ENCODE measurements around the gene LRP1B. TPM values are rescaled to one million over a fixed set of nuclear protein-coding genes. Genes with fewer than 3 reads are reported as not detected.

LRP1B gene
- total RNA-seq, 3 donors from 2014 or later: 2.3 to 29.8 (median 21.8) TPM

GRCh38 chr2:142144547-142144946 lies 13.7 kb upstream of the LRP1B start:
- no peak for TF ChIP-seq POLR2AphosphoS5 (IDR thresholded peaks at IDR 0.05)
- TF ChIP-seq POLR2A (IDR thresholded peaks at IDR 0.05): no peak
- TF ChIP-seq CTCF (IDR thresholded peaks at IDR 0.05): no peak
- H3K4me3 ChIP-seq: no peak overlapping the region
- H3K27ac ChIP-seq: no peak overlapping the region
- H3K27me3 ChIP-seq: no peaks in the 10 kb centered on the region
- H3K36me3 ChIP-seq: no peaks in the 10 kb centered on the region
- H3K4me1 ChIP-seq: no peaks in the 10 kb centered on the region
- intact Hi-C loops (cut with DNase I; ENCODE audit: low total_unique reads): no loop called here
- no peak for DNase-seq (ENCODE audit: low spot score in 2 of 2)
- H3K9me3 ChIP-seq: no peaks in the 10 kb centered on the region

DNA sequence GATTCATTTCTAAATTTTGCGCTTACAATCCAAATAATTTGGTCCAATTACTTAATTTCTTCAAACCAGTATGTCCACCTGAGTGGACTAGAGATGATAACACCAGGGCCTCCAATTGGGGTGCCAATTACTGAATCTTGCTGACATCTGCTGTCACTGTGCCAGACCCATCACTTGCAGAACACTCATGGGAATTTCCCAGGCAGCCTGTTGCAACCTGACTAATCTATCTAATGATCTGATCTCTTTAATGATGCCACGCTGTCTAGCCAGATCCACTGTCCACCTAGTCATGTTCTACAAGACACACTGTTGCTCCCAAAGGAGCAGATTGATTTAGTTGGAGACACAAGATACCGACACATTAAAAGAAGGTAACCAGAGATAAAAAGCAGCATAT lies 11.8 kb upstream of the LRP1B start:
- intact Hi-C loops (cut with DNase I; ENCODE audit: low total_unique reads): no loop called here
- TF ChIP-seq POLR2AphosphoS5 (IDR thresholded peaks at IDR 0.05) (no peak), POLR2A (IDR thresholded peaks at IDR 0.05) (no peak), CTCF (IDR thresholded peaks at IDR 0.05) (no peak)
- Histone ChIP-seq H3K36me3 (no peaks in the 10 kb centered on the region), H3K27me3 (no peaks in the 10 kb centered on the region), H3K9me3 (no peaks in the 10 kb centered on the region), H3K27ac (no peak overlapping the region), H3K4me1 (no peaks in the 10 kb centered on the region), H3K4me3 (no peak overlapping the region)
- no peak for DNase-seq (ENCODE audit: low spot score in 2 of 2)

DNA sequence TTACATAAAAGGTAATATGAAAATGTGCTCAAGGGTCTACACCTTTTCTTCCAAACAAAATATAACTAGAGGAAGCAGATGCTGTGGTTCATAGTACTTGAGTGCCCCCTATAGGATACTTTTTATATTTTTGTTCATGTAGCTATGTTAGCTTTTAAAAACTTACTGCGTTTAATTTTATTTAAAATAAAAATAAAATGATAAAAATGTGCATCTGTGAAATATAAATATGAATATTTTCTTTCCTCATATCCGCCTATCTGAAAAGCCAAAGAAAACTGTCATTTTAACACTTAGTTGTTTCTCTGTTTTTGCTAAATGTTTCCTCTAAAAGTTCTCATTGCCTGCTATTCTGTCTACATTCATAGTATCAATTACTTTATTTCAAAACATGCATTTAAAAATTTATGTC lies 9.6 kb upstream of the LRP1B start:
- no peaks in the 10 kb centered on the region for H3K27me3 ChIP-seq
- H3K9me3 ChIP-seq: no peaks in the 10 kb centered on the region
- no peaks in the 10 kb centered on the region for H3K4me1 ChIP-seq
- H3K27ac ChIP-seq: no peak overlapping the region
- no peak overlapping the region for H3K4me3 ChIP-seq
- no peaks in the 10 kb centered on the region for H3K36me3 ChIP-seq
- DNase-seq (ENCODE audit: low spot score in 2 of 2): no peak
- intact Hi-C loops (cut with DNase I; ENCODE audit: low total_unique reads): no loop called here
- TF ChIP-seq CTCF (IDR thresholded peaks at IDR 0.05) (peak in 2 of 3 donors; percentile 40 to 46), POLR2A (IDR thresholded peaks at IDR 0.05) (no peak)

GRCh38 chr2:142139384-142139783 lies 8.6 kb upstream of the LRP1B start:
- Histone ChIP-seq H3K9me3 (no peaks in the 10 kb centered on the region), H3K4me1 (no peaks in the 10 kb centered on the region), H3K27ac (no peak overlapping the region), H3K4me3 (no peak overlapping the region), H3K27me3 (no peaks in the 10 kb centered on the region), H3K36me3 (no peaks in the 10 kb centered on the region)
- no peak for TF ChIP-seq CTCF (IDR thresholded peaks at IDR 0.05)
- TF ChIP-seq POLR2A (IDR thresholded peaks at IDR 0.05): no peak
- no peak for TF ChIP-seq POLR2AphosphoS5 (IDR thresholded peaks at IDR 0.05)
- intact Hi-C loops (cut with DNase I; ENCODE audit: low total_unique reads): no loop called here
- DNase-seq (ENCODE audit: low spot score in 2 of 2): no peak

- no peaks in the 10 kb centered on the region for H3K9me3 ChIP-seq
- no peak overlapping the region for H3K4me3 ChIP-seq
- no peak for TF ChIP-seq POLR2AphosphoS5 (IDR thresholded peaks at IDR 0.05)
- no peak for TF ChIP-seq POLR2A (IDR thresholded peaks at IDR 0.05)
- TF ChIP-seq CTCF (IDR thresholded peaks at IDR 0.05): no peak
- H3K36me3 ChIP-seq: no peaks in the 10 kb centered on the region
- no peaks in the 10 kb centered on the region for H3K4me1 ChIP-seq
- no peak for DNase-seq (ENCODE audit: low spot score in 2 of 2)
- intact Hi-C loops (cut with DNase I; ENCODE audit: low total_unique reads): no loop called here
- H3K27me3 ChIP-seq: peaks cover 0 to 6% of the 10 kb centered on the region in 2 donors
- H3K27ac ChIP-seq: no peak overlapping the region
Measured at GRCh38 chr2:142136571-142136970, 5.8 kb upstream of the LRP1B start.

Data from breast epithelium (tissue), 4 donors.